Neuronal stem cell (in vitro differentiated cells): ENCODE data around the gene OR13J1.
A peak's percentile ranks its signal among the peaks of the same experiment; 100 is the strongest.

ENCODE experiments used
- DNase-seq: peaks from one replicate; pipeline ENCODE4 v3.0.0-alpha.2; 2013; ENCODE audit warnings: low spot score
- H2AFZ ChIP-seq: one replicate; pipeline ENCODE4 v1.6.1; 2013; ENCODE audit warnings: mild to moderate bottlenecking, low read length, inconsistent platforms
- H2AK5ac ChIP-seq: 2 replicates; pipeline ENCODE4 v1.6.1; 2013; ENCODE audit warnings: low read depth, mild to moderate bottlenecking, inconsistent platforms, low read length, moderate library complexity, mixed read lengths
- H2BK120ac ChIP-seq: 2 replicates; pipeline ENCODE4 v1.6.1; 2013; ENCODE audit warnings: low read depth, mild to moderate bottlenecking, inconsistent platforms, low read length, moderate library complexity, mixed read lengths
- H2BK12ac ChIP-seq: one replicate; pipeline ENCODE4 v1.6.1; 2013; ENCODE audit warnings: low read length, inconsistent platforms
- H2BK15ac ChIP-seq: 2 replicates; pipeline ENCODE4 v1.6.1; 2013; ENCODE audit warnings: mild to moderate bottlenecking, low read length, inconsistent platforms, mixed read lengths
- H2BK5ac ChIP-seq: one replicate; pipeline ENCODE4 v1.6.1; 2013; ENCODE audit warnings: inconsistent platforms, mild to moderate bottlenecking, low read length, moderate library complexity
- H3K14ac ChIP-seq: one replicate; pipeline ENCODE4 v1.6.1; 2013; ENCODE audit warnings: low read length, inconsistent platforms
- H3K18ac ChIP-seq: 2 replicates; pipeline ENCODE4 v1.6.1; 2013; ENCODE audit warnings: low read length, inconsistent platforms
- H3K23ac ChIP-seq: 2 replicates; pipeline ENCODE4 v1.6.1; 2013; ENCODE audit warnings: low read depth, mild to moderate bottlenecking, mixed read lengths, low read length, inconsistent platforms; ENCODE audit not compliant: poor library complexity
- H3K27ac ChIP-seq: replicated peaks from 3 replicates; pipeline ENCODE4 v1.5.1; 2013; ENCODE audit warnings: low read length, inconsistent platforms
- H3K27me3 ChIP-seq, 3 experiments: 2 replicates each; pipeline ENCODE4 v1.6.1; 2013; ENCODE audit warnings: low read length in 3 of 3, mild to moderate bottlenecking in 2 of 3, inconsistent platforms in 1 of 3, low read depth in 1 of 3, mixed read lengths in 1 of 3, moderate library complexity in 1 of 3; ENCODE audit not compliant: control insufficient read depth in 3 of 3, insufficient read depth in 3 of 3
- H3K36me3 ChIP-seq, 2 donors: replicated peaks in 1 of 2; 2 replicates each; pipeline ENCODE4 v1.6.1; 2013; ENCODE audit warnings: low read length in 2 of 2; ENCODE audit not compliant: control insufficient read depth in 2 of 2, insufficient read depth in 2 of 2
- H3K4ac ChIP-seq: 2 replicates; pipeline ENCODE4 v1.6.1; 2013; ENCODE audit warnings: inconsistent platforms, mild to moderate bottlenecking, low read length, moderate library complexity
- H3K4me1 ChIP-seq, 2 donors: 1 replicate in 1 of 2; 2 replicates in 1 of 2; pipeline ENCODE4 v1.6.1; 2013; ENCODE audit warnings: low read length in 2 of 2, low read depth in 1 of 2; ENCODE audit not compliant: control insufficient read depth in 2 of 2, insufficient read depth in 1 of 2
- H3K4me2 ChIP-seq: one replicate; pipeline ENCODE4 v1.6.1; 2013; ENCODE audit warnings: mild to moderate bottlenecking, low read length, inconsistent platforms; ENCODE audit not compliant: insufficient read depth, poor library complexity, severe bottlenecking
- H3K4me3 ChIP-seq, 2 donors: 2 replicates each; pipeline ENCODE4 v1.5.1; 2013; ENCODE audit warnings: low read length in 2 of 2, mild to moderate bottlenecking in 2 of 2, inconsistent platforms in 1 of 2, moderate library complexity in 1 of 2
- H3K79me1 ChIP-seq: one replicate; pipeline ENCODE4 v1.6.1; 2013; ENCODE audit warnings: low read depth, mild to moderate bottlenecking, inconsistent platforms, low read length, moderate library complexity
- H3K9ac ChIP-seq: one replicate; pipeline ENCODE4 v1.6.1; 2013; ENCODE audit warnings: mild to moderate bottlenecking, low read depth, low read length, inconsistent platforms; ENCODE audit not compliant: poor library complexity
- H3K9me3 ChIP-seq, 2 donors: replicated peaks in 1 of 2; 2 replicates each; pipeline versions ENCODE3 to v1.6.1; 2013; ENCODE audit warnings: low read length in 2 of 2, mild to moderate bottlenecking in 2 of 2, inconsistent platforms in 1 of 2, low read depth in 1 of 2, mixed read lengths in 1 of 2, moderate library complexity in 1 of 2; ENCODE audit not compliant: control insufficient read depth in 2 of 2, insufficient read depth in 1 of 2
- H4K8ac ChIP-seq: one replicate; pipeline ENCODE4 v1.6.1; 2013; ENCODE audit warnings: low read depth, mild to moderate bottlenecking, inconsistent platforms, low read length, moderate library complexity
- H4K91ac ChIP-seq: one replicate; pipeline ENCODE4 v1.6.1; 2013; ENCODE audit warnings: low read length, low read depth, mild to moderate bottlenecking, inconsistent platforms; ENCODE audit not compliant: poor library complexity
- WGBS, 2 donors: extraction: QIAGEN DNeasy Blood & Tissue Kit; methylation state at CpG; one replicate each; pipeline ENCODE4 v1.1.7; 2013; ENCODE audit warnings: missing lambda C conversion rate in 2 of 2, mixed read lengths in 1 of 2; ENCODE audit not compliant: insufficient read length in 2 of 2, insufficient replicate concordance in 1 of 2; ENCODE audit errors: extremely low coverage in 2 of 2; 5-methylcytosine and 5-hydroxymethylcytosine counted together

OR13J1 gene

GRCh38 chr9:35911690-35912089, 41.5 kb upstream of the OR13J1 start:
- Histone ChIP-seq H2AFZ (no peak overlapping the region), H3K27ac (no peak overlapping the region), H3K4ac (no peak overlapping the region), H4K91ac (no peak overlapping the region), H2AK5ac (peak overlapping the region; percentile 17), H3K4me3 (no peak overlapping the region), H3K9ac (no peak overlapping the region), H3K23ac (no peak overlapping the region), H3K27me3 (no peaks in the 10 kb centered on the region), H2BK5ac (no peak overlapping the region), H3K36me3 (no peaks in the 10 kb centered on the region), H2BK120ac (no peak overlapping the region), H3K9me3 (no peaks in the 10 kb centered on the region), H3K18ac (peak overlapping the region; percentile 68), H3K4me1 (peaks cover 26 to 35% of the 10 kb centered on the region in 2 donors), H2BK15ac (peak overlapping the region; percentile 21), H3K79me1 (no peaks in the 10 kb centered on the region), H3K14ac (peak overlapping the region; percentile 59), H4K8ac (no peak overlapping the region), H2BK12ac (no peak overlapping the region), H3K4me2 (no peak overlapping the region)
- WGBS, 2 donors: no CpG with 5 or more reads among the region's 10 CpGs
- DNase-seq: no peak

DNA sequence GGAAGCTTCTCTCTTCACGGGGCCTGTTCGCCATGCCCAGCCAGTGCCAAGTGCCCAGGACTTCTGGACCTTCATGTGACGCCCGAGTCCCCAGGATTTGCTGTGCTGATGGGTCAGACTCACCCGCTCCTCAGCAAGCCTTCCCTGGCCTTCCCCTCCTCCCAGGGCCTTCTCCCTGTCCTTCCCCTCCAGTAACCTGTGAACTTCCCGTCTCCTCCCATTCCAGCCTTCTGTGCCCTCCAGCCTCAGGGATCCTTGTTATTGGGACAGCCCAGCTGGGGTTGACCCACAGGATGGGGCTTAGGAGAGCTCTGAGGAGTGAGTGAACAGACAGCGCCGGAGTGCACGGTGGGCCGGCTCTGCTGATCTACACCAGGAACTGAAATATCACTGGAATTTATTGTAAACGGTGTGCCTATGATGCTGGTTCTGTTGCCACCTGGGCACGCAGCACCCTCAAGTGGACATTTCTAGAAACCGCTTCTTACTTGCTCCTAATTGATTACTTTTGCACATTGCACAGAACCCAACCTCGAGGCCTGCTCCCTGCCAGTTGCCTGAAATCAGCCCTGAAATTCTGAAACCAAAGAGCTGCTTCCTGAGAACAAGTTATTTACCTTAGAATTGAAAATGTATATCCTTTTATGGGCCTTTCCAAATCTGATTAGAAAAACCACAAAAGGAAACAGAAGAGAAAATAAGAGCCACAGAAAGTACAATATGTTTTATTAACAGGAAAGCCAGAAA, 40.6 kb upstream of the OR13J1 start:
- H2BK5ac ChIP-seq: peak overlapping the region; percentile 87
- H3K4me1 ChIP-seq: peaks cover 29 to 43% of the 10 kb centered on the region in 2 donors
- peak overlapping the region; percentile 8 for H3K23ac ChIP-seq
- H2BK15ac ChIP-seq: peak overlapping the region; percentile 95
- DNase-seq: no peak
- H3K4me3 ChIP-seq: peak overlapping the region in 1 of 2 donors; percentile 17
- no CpG with 5 or more reads among the region's 14 CpGs for WGBS, 2 donors
- no peak overlapping the region for H3K4me2 ChIP-seq
- peak overlapping the region; percentile 66 for H2AK5ac ChIP-seq
- no peak overlapping the region for H2AFZ ChIP-seq
- peak overlapping the region; percentile 69 for H2BK120ac ChIP-seq
- peak overlapping the region; percentile 97 for H4K91ac ChIP-seq
- H3K14ac ChIP-seq: peak overlapping the region; percentile 11
- no peak overlapping the region for H3K9ac ChIP-seq
- H2BK12ac ChIP-seq: peak overlapping the region; percentile 98
- H4K8ac ChIP-seq: no peak overlapping the region
- no peaks in the 10 kb centered on the region for H3K27me3 ChIP-seq
- H3K4ac ChIP-seq: no peak overlapping the region
- peak overlapping the region; percentile 78 for H3K18ac ChIP-seq
- no peaks in the 10 kb centered on the region for H3K9me3 ChIP-seq
- H3K27ac ChIP-seq: no peak overlapping the region
- no peaks in the 10 kb centered on the region for H3K36me3 ChIP-seq
- no peaks in the 10 kb centered on the region for H3K79me1 ChIP-seq

DNA sequence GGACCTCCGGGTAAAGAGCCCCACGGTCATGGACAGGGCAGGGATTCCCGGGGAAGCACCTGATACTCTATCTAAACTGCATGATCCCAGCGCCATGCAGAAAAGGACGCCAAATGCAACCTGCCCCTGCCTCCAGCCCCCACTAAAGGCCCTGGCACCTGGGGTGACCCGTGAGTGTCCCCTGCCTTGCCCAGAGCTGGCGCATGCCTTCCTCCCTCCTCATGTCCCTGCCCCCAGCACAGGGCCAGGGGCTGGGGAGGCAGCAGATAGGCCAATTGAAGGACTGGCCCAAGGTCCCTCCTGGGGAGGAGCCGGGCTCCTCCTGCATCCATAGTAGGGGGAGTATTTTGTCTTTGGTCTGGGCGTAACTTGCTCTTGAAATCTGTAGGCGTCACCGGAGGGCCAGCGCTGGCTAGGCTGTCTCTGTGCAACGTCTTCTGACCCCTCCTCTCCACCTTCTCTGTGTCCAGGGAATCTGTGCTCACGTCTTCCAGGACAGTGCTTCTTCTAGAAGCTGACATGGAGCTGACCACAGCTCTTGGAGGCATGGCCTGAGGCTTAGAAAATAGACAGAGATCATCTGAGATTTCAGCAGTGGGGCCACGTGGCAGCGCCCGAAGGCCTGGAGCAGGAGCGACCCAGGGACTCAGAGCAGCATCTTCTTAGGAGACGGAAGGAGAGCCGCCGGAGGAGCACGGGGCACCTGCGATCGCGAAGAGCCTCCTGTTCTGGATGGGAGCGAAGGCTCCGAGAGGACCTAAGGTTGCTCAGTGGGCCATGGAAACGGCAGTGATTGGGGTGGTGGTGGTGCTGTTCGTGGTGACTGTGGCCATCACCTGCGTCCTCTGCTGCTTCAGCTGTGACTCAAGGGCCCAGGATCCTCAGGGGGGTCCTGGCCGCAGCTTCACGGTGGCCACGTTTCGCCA, 39.7 kb upstream of the OR13J1 start:
- Histone ChIP-seq H3K23ac (peak overlapping the region; percentile 8), H3K14ac (peak overlapping the region; percentile 64), H3K9ac (no peak overlapping the region), H3K36me3 (no peaks in the 10 kb centered on the region), H3K4me2 (no peak overlapping the region), H4K91ac (peak overlapping the region; percentile 97), H2BK120ac (peak overlapping the region; percentile 69), H3K27me3 (no peaks in the 10 kb centered on the region), H3K9me3 (no peaks in the 10 kb centered on the region), H4K8ac (no peak overlapping the region), H3K79me1 (no peaks in the 10 kb centered on the region), H3K27ac (no peak overlapping the region), H2AK5ac (peak overlapping the region; percentile 66), H2AFZ (peak overlapping the region; percentile 87), H2BK5ac (peak overlapping the region; percentile 87), H2BK15ac (peak overlapping the region; percentile 95), H3K4me3 (peak overlapping the region in 1 of 2 donors; percentile 17), H3K4me1 (peaks cover 27 to 49% of the 10 kb centered on the region in 2 donors), H2BK12ac (peak overlapping the region; percentile 98), H3K4ac (peak overlapping the region; percentile 41), H3K18ac (peak overlapping the region; percentile 78)
- WGBS, 2 donors: no CpG with 5 or more reads among the region's 34 CpGs
- DNase-seq: no peak

- H3K4me1 ChIP-seq: peaks cover 23 to 51% of the 10 kb centered on the region in 2 donors
- peak within 1 kb of the TSS; percentile 64 for H3K14ac ChIP-seq
- H4K8ac ChIP-seq: no peak within 1 kb of the TSS
- peak within 1 kb of the TSS; percentile 66 for H2AK5ac ChIP-seq
- no peaks in the 10 kb centered on the region for H3K27me3 ChIP-seq
- H3K79me1 ChIP-seq: no peaks in the 10 kb centered on the region
- H4K91ac ChIP-seq: peak within 1 kb of the TSS; percentile 97
- peak within 1 kb of the TSS; percentile 87 for H2AFZ ChIP-seq
- peak within 1 kb of the TSS; percentile 69 for H2BK120ac ChIP-seq
- H3K9me3 ChIP-seq: no peaks in the 10 kb centered on the region
- peak within 1 kb of the TSS; percentile 87 for H2BK5ac ChIP-seq
- H3K4me2 ChIP-seq: no peak within 1 kb of the TSS
- H2BK12ac ChIP-seq: peak within 1 kb of the TSS; percentile 98
- peak within 1 kb of the TSS; percentile 91 for H3K18ac ChIP-seq
- H3K9ac ChIP-seq: no peak within 1 kb of the TSS
- peak within 1 kb of the TSS; percentile 95 for H2BK15ac ChIP-seq
- H3K36me3 ChIP-seq: no peaks in the 10 kb centered on the region
- WGBS, 2 donors: no CpG with 5 or more reads among the region's 11 CpGs
- peak within 1 kb of the TSS; percentile 54 for H3K4ac ChIP-seq
- peak within 1 kb of the TSS; percentile 8 for H3K23ac ChIP-seq
- peak within 1 kb of the TSS; percentile 88 for H3K27ac ChIP-seq
- H3K4me3 ChIP-seq: peak within 1 kb of the TSS in 1 of 2 donors; percentile 17
- DNase-seq: no peak
Measured at GRCh38 chr9:35909274-35909673, 39.1 kb upstream of the OR13J1 start, which contains the start of gene SPAAR. TSS of gene SPAAR (plus strand) at chr9:35909490. CDS start at chr9:35910464, 974 bp downstream.
